PFSK-1 (cell line): ENCODE results near the gene PGAM4.

Experiments used
- FOXP2 ChIP-seq: optimal IDR thresholded peaks from 2 replicates; pipeline ENCODE3; 2011; ENCODE audit warnings: borderline replicate concordance, control low read depth, inconsistent platforms; ENCODE audit not compliant: insufficient read depth; ENCODE audit errors: extremely low read length, extremely low read depth
- POLR2AphosphoS5 ChIP-seq: IDR thresholded peaks from 2 replicates; pipeline ENCODE4 v1.6.1; 2012; ENCODE audit warnings: low read depth, mild to moderate bottlenecking, control low read depth, low read length, moderate library complexity
- SIN3A ChIP-seq: IDR thresholded peaks from 2 replicates; pipeline ENCODE4 v1.6.1; 2012; ENCODE audit warnings: mild to moderate bottlenecking, low read length, moderate library complexity, borderline replicate concordance; ENCODE audit not compliant: insufficient read depth
- TAF1 ChIP-seq: IDR thresholded peaks from 2 replicates; pipeline ENCODE4 v1.6.1; 2012; ENCODE audit warnings: low read length, control low read depth, borderline replicate concordance; ENCODE audit not compliant: insufficient read depth
- TF ChIP-seq, protein P1 (sequence below), 2 experiments: IDR thresholded peaks; 2 replicates each; pipeline versions ENCODE4 v1.6.1 to v1.8.0; 2011 to 2012; ENCODE audit warnings: low read depth in 2 of 2, low read length in 2 of 2, control low read depth in 1 of 2, inconsistent platforms in 1 of 2, mild to moderate bottlenecking in 1 of 2, moderate library complexity in 1 of 2; ENCODE audit not compliant: insufficient read depth in 1 of 2

The PGAM4 gene

DNA sequence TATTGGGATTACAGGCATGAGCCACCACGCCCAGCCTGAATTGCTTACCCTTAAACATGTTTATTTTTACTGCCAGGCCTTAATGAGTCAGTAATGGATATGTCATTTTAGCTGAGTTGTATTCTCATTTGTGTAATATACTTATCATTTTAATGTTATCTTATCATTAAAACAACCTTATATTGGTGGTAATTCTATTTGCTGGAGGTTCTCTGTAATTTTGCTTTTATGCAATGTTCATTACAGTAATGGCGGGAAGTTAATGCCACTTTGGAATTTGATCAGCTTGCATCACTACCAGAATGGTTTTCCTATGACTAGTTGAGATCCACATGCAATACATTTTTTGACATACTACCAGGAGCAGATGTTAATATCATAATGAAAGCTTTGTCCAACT, 6.3 kb upstream of the PGAM4 start:
- TF ChIP-seq FOXP2 = no peak
- TF ChIP-seq, protein P1, sequence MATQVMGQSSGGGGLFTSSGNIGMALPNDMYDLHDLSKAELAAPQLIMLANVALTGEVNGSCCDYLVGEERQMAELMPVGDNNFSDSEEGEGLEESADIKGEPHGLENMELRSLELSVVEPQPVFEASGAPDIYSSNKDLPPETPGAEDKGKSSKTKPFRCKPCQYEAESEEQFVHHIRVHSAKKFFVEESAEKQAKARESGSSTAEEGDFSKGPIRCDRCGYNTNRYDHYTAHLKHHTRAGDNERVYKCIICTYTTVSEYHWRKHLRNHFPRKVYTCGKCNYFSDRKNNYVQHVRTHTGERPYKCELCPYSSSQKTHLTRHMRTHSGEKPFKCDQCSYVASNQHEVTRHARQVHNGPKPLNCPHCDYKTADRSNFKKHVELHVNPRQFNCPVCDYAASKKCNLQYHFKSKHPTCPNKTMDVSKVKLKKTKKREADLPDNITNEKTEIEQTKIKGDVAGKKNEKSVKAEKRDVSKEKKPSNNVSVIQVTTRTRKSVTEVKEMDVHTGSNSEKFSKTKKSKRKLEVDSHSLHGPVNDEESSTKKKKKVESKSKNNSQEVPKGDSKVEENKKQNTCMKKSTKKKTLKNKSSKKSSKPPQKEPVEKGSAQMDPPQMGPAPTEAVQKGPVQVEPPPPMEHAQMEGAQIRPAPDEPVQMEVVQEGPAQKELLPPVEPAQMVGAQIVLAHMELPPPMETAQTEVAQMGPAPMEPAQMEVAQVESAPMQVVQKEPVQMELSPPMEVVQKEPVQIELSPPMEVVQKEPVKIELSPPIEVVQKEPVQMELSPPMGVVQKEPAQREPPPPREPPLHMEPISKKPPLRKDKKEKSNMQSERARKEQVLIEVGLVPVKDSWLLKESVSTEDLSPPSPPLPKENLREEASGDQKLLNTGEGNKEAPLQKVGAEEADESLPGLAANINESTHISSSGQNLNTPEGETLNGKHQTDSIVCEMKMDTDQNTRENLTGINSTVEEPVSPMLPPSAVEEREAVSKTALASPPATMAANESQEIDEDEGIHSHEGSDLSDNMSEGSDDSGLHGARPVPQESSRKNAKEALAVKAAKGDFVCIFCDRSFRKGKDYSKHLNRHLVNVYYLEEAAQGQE (IDR thresholded peaks at IDR 0.05; ENCODE audit: insufficient read depth in 1 of 2, low read depth in 2 of 2, low read length in 2 of 2) = no peak
- TF ChIP-seq TAF1 = no peak
- no peak for TF ChIP-seq SIN3A
- TF ChIP-seq POLR2AphosphoS5 = no peak

DNA sequence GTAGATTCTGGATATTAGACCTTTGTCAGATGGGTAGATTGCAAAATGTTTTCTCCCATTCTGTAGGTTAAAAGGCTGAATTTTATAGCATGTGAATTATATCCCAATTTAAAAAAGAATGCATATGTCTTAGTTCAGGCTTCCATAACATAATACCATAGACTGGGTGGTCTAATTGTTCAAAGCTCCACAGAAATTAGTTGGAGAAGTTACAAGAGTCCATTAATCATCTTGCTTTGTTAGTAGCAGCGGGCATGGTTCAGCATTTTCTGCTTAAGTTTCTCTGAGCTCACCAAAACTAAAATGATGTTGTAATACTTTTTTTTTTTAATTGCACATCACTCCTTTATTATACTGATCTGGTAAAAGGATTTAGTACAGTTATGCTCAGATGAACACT, 1.8 kb downstream of the PGAM4 start:
- TF ChIP-seq SIN3A = no peak
- TF ChIP-seq FOXP2 = no peak
- TF ChIP-seq TAF1 = no peak
- no peak for TF ChIP-seq POLR2AphosphoS5
- TF ChIP-seq, protein P1 (IDR thresholded peaks at IDR 0.05; ENCODE audit: insufficient read depth in 1 of 2, low read depth in 2 of 2, low read length in 2 of 2) = no peak

DNA sequence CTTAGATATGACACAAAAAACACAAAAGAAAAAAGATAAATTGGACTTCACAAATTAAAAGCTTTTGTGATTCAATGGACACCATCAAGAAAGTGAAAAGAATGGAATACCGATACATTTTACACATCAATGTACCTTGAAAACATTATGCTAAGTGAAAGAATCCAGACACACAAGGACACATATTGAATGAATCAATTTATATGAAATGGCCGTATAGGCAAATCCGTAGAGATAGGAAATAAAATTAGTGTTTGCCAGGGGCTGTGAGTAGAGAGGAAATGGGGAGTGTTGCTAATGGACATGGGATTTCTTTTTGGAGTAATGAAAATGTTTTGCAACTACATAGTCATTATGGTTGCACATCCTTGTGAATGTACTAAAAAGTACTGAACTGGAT, 3.1 kb downstream of the PGAM4 start:
- TF ChIP-seq SIN3A (no peak), TAF1 (no peak), FOXP2 (no peak), POLR2AphosphoS5 (no peak)
- TF ChIP-seq, protein P1 (IDR thresholded peaks at IDR 0.05; ENCODE audit: insufficient read depth in 1 of 2, low read depth in 2 of 2, low read length in 2 of 2) = no peak

DNA sequence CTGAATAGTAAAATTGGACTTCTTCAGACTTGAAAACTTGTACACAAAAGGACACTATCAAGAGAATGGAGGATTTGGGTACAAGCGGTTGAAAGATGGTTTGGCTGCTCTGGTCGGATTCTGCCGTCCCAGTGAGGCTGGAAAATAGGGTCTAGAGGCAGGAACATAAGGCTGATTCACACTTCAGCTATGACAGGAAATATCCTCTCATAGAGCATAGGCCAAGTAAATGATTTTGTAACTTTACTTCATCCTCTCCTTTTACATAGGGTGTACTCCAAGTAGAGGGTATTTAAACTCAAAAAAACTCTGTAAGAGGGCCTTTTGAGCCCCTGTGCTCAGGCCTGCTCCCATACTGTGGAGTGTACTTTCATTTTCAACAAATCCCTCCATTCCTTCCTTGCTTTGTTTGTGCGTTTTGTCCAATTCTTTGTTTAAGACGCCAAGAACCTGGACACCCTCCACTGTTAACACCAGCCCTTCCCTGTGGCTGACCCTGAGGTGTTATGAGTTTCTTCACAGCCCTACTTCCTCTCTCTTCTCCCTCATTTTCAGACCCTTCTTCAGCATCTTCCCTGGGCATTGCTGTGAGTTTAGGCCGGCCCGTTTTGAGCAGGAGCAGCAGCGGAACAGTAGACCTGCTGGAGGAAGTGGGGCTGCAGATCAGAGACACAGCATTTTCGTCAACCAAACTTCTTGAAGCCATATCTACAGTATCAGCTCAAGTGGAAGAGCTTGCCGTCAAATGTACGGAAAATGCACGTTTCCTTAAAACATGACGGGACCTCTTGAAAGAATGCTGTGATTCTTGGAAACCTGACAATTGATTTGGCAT, 7.2 kb downstream of the PGAM4 start:
- TF ChIP-seq POLR2AphosphoS5 (no peak), SIN3A (no peak), TAF1 (no peak), FOXP2 (no peak)
- TF ChIP-seq, protein P1 (IDR thresholded peaks at IDR 0.05; ENCODE audit: insufficient read depth in 1 of 2, low read depth in 2 of 2, low read length in 2 of 2) = no peak

DNA sequence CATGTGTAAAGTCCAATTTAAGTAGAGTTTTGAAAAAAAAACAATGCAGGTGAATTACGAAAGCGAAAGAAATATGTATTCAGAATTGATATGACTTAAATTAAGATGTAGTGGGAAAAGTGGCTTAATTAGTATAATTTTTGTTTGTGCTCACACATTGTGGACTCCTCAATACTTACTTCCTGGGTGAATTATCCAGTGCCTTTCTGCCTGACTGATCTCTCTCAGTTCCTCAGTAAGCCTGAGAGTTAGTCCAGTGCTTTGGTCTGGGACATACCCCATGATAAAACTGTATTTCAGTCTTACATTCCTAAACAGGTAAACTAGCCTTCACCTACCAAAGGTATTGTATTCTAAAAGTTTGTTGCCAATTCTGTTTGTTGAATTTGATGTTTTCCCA, 8.4 kb downstream of the PGAM4 start:
- TF ChIP-seq POLR2AphosphoS5 = no peak
- TF ChIP-seq, protein P1 (IDR thresholded peaks at IDR 0.05; ENCODE audit: insufficient read depth in 1 of 2, low read depth in 2 of 2, low read length in 2 of 2) = no peak
- no peak for TF ChIP-seq FOXP2
- no peak for TF ChIP-seq TAF1
- no peak for TF ChIP-seq SIN3A
